ENCODE data around the gene KBTBD7. TPM values are rescaled to one million over a fixed set of nuclear protein-coding genes. Genes with fewer than 3 reads are reported as not detected.
A peak's percentile ranks its signal among the peaks of the same experiment; 100 is the strongest.

Gene KBTBD7
- total RNA-seq, 1 experiment from 2014 or later = 13.3 TPM

DNA sequence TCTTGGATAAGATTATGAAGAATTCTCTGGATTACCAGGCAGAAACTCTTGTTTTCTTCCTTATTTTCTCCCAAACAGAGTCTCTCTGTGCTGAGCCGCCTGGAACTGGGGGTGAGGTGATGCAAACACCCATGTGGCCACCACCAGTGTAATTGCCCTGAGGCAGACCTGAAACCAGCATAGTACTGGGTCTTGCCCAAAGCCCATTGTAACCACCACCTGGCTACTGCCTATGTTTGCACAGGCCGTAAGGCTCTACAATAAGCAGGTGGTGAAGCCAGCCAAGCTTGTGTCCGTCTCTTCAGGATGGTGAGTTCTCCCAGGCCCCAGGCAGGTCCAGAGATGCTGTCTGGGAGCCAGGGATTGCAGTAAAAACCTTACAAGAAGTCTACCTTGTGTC is 18.9 kb upstream of the KBTBD7 start:
- H3K4me3 ChIP-seq (ENCODE audit: insufficient read depth, low read depth, low read length) = no peak overlapping the region
- no peak for DNase-seq
- no peaks in the 10 kb centered on the region for H3K36me3 ChIP-seq (replicated peaks; ENCODE audit: control insufficient read depth, insufficient read depth, low read length)
- no peaks in the 10 kb centered on the region for H3K27me3 ChIP-seq (ENCODE audit: control insufficient read depth, insufficient read depth, low read length)

DNA sequence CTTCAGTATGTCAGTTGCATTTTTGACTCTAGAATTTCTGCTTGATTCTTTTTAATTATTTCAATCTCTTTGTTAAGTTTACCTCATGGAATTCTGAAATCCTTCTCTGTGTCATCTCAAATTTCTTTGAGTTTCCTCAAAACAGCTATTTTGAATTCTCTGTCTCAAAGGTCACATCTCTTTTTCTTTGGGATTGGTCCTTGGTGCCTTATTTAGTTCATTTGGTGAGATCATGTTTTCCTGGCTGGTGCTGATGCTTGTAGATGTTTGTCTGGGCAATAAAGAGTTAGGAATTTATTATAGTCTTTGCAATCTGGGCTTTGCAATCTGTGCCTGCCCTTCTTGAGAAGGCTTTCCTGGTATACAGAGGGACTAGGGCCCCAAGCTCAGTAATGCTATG is 18.5 kb upstream of the KBTBD7 start:
- Histone ChIP-seq H3K27me3 (ENCODE audit: control insufficient read depth, insufficient read depth, low read length) (no peaks in the 10 kb centered on the region), H3K36me3 (replicated peaks; ENCODE audit: control insufficient read depth, insufficient read depth, low read length) (no peaks in the 10 kb centered on the region), H3K4me3 (ENCODE audit: insufficient read depth, low read depth, low read length) (no peak overlapping the region)
- DNase-seq = no peak

DNA sequence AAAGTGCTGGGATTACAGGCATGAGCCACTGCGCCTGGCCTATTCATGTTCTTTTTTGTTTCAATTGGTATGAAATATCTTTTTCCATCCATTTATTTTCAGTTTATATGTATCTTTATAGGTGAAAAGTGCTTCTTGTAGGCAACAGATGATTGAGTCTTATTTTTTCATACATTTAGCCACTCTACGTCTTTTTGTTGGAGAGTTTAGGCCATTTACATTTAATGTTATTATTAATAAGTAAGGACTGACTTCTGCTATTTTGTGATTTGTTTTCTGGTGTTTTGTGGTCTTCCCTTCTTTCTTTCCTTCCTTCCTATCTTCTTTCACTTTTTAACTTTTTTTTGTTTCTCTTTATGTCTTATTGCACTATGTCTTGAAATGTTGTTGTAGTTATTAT is 16.7 kb upstream of the KBTBD7 start:
- Histone ChIP-seq H3K27me3 (ENCODE audit: control insufficient read depth, insufficient read depth, low read length) (no peaks in the 10 kb centered on the region), H3K4me3 (ENCODE audit: insufficient read depth, low read depth, low read length) (no peak overlapping the region), H3K36me3 (replicated peaks; ENCODE audit: control insufficient read depth, insufficient read depth, low read length) (no peaks in the 10 kb centered on the region)
- no peak for DNase-seq

DNA sequence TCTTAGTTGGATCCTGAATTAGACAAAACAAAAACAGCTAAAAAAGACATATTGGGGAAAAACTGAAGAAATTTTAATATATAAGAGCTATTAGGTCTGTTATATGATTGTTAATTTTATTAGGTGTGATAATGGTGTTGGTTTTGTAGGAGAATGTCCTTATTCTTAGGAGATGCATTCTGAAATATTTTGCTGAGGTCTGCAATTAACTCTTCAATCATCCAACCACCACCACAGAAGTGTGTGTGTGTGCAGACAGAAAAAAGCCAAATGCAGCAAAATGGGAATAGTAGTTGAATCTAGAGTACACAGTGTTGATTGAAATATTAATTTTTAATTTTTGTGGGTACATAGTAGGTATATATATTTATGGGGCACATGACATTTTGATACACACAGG is 12.1 kb upstream of the KBTBD7 start:
- Histone ChIP-seq H3K27me3 (ENCODE audit: control insufficient read depth, insufficient read depth, low read length) (no peaks in the 10 kb centered on the region), H3K36me3 (replicated peaks; ENCODE audit: control insufficient read depth, insufficient read depth, low read length) (no peaks in the 10 kb centered on the region), H3K4me3 (ENCODE audit: insufficient read depth, low read depth, low read length) (no peak overlapping the region)
- DNase-seq = no peak

DNA sequence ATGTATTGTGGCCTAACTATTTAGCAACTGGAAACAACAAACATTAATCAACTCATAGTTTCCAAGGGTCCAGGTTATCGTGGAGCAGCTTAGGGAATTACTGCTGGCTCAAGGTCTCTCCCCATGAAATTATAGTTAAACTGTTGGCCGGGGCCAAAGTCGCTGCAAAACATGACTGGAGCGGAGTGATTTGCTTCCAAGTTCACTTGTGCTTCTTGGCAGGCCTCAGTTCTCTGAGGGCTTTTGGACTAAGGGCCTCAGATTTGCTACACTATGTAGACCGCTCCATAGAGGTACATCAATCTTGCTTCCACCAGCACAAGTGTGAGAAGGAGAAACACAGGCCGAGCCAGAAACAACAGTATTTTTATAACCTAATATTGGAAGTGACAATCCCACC is 9.4 kb upstream of the KBTBD7 start:
- Histone ChIP-seq H3K27me3 (ENCODE audit: control insufficient read depth, insufficient read depth, low read length) (no peaks in the 10 kb centered on the region), H3K36me3 (replicated peaks; ENCODE audit: control insufficient read depth, insufficient read depth, low read length) (no peaks in the 10 kb centered on the region), H3K4me3 (ENCODE audit: insufficient read depth, low read depth, low read length) (no peak overlapping the region)
- DNase-seq = no peak

DNA sequence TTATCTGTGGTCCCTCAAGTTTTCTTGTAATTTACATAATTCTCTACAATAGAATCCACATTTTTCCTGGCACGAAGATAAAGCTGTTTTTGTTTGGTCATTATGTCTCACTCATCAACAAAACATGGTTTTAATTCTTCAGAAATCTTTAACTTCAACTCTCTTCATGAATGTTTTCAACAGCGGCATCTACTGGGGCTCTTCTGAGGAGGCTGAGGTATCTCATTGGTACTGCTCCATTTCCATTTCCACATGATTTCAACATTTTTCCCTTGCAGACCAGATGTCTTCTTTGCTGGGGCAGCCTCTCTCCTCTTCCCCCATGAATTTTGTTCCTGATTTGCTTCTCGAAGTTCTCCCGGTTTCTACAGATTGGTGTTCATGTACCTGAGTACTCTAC is 5.8 kb upstream of the KBTBD7 start:
- no peaks in the 10 kb centered on the region for H3K36me3 ChIP-seq (replicated peaks; ENCODE audit: control insufficient read depth, insufficient read depth, low read length)
- no peak overlapping the region for H3K4me3 ChIP-seq (ENCODE audit: insufficient read depth, low read depth, low read length)
- DNase-seq = no peak
- no peaks in the 10 kb centered on the region for H3K27me3 ChIP-seq (ENCODE audit: control insufficient read depth, insufficient read depth, low read length)

DNA sequence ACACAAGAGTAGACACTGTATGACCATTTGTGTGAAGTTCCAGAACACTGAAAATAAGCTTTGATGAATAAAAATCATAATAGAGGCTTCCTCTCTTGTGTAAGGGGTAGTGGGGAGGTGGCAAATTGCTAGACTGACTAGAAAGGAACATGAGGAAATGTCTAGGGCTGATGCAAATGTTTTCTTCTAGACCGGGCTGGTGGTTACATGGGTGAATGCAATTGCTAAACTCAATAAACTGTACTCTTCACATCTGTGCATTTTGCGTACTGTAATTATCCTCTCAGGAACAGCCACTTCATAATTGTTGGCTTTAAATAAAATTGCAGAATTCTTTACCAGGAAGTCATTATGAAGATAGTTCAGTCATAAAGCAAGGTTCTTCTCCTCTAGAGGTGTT is 5.2 kb upstream of the KBTBD7 start:
- Histone ChIP-seq H3K4me3 (ENCODE audit: insufficient read depth, low read depth, low read length) (no peak overlapping the region), H3K36me3 (replicated peaks; ENCODE audit: control insufficient read depth, insufficient read depth, low read length) (no peaks in the 10 kb centered on the region), H3K27me3 (ENCODE audit: control insufficient read depth, insufficient read depth, low read length) (no peaks in the 10 kb centered on the region)
- no peak for DNase-seq

DNA sequence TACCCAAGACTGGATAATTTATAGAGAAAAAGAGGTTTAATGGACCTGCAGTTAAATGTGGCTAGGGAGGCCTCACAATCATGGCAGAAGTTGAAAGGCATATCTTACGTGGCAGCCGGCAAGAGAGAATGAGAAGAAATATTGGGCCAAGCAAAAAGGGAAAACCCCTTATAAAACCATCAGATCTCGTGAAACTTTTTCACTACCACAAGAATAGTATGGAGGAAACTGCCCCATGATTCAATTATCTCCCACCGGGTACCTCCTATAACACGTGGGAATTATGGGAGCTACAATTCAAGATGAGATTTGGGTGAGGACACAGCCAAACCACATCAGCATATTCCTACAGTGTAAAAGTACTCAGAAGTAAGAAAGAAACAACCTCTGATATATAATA is 4.7 kb upstream of the KBTBD7 start:
- H3K4me3 ChIP-seq (ENCODE audit: insufficient read depth, low read depth, low read length) = no peak overlapping the region
- no peak for DNase-seq
- no peaks in the 10 kb centered on the region for H3K36me3 ChIP-seq (replicated peaks; ENCODE audit: control insufficient read depth, insufficient read depth, low read length)
- no peaks in the 10 kb centered on the region for H3K27me3 ChIP-seq (ENCODE audit: control insufficient read depth, insufficient read depth, low read length)

DNA sequence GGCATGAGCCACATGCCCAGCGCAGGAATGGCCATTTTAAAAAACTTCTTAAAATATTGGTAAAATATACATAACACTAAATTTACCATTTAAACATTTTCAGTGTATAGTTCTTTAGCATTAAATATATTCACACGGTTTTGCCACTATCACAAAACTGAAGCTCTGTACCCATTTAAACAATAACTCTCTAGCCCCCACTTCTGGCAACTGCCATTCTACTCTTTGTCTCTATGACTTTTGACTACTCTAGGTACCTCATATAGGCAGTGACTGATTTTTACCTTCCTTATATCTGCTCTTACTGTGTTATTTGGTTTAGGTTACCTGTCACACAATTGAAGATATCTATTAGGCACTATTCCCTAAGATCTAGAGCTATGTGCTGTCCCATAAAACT is 2.3 kb upstream of the KBTBD7 start:
- Histone ChIP-seq H3K4me3 (ENCODE audit: insufficient read depth, low read depth, low read length) (no peak overlapping the region), H3K27me3 (ENCODE audit: control insufficient read depth, insufficient read depth, low read length) (no peaks in the 10 kb centered on the region), H3K36me3 (replicated peaks; ENCODE audit: control insufficient read depth, insufficient read depth, low read length) (no peaks in the 10 kb centered on the region; the same call in 1 of the 2 replicates)
- peak; percentile 10 for DNase-seq

DNA sequence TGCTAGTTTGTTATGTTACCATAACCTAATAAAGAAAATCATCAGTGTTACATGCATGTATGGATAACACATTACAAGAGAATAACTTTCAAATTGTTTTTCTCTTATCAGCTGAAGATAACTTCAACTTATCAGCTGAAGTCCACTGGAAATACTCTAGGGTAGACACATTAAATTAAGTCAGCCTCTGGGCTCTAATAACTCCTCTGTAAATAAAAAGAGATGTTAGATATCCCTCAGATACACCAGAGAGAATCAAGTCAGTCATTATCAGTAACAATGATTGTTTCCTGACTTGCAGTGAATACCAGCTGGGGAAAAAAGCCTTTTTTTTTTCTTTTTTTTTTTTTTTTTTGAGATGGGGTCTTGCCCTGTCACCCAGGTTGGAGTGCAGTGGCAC is 1.6 kb upstream of the KBTBD7 start:
- H3K4me3 ChIP-seq (ENCODE audit: insufficient read depth, low read depth, low read length) = no peak overlapping the region
- no peaks in the 10 kb centered on the region for H3K27me3 ChIP-seq (ENCODE audit: control insufficient read depth, insufficient read depth, low read length)
- DNase-seq = no peak
- H3K36me3 ChIP-seq (replicated peaks; ENCODE audit: control insufficient read depth, insufficient read depth, low read length) = no peaks in the 10 kb centered on the region; the same call in 1 of the 2 replicates

DNA sequence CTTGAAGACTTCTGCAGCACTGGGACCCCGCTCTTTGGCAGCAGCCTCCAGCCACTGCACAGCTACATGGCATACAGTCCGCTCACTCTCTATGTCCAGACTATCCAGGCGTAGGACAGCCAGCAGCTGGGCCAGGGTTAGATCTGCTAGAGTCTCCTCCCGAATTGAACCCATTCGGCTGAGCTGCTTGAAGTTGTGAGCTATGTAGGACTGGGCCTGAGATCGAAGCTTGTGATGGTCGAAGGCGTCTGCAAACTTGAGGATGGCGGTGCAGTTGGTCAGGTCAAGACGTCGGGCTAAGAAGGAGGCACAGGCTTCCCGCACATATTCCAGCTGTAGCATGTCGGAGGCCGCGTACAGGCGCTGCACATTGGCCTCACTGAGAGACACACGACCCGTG is 900 bp downstream of the KBTBD7 start:
- H3K4me3 ChIP-seq (ENCODE audit: insufficient read depth, low read depth, low read length) = no peak overlapping the region
- no peak for DNase-seq
- H3K27me3 ChIP-seq (ENCODE audit: control insufficient read depth, insufficient read depth, low read length) = no peaks in the 10 kb centered on the region
- H3K36me3 ChIP-seq (replicated peaks; ENCODE audit: control insufficient read depth, insufficient read depth, low read length) = no peaks in the 10 kb centered on the region; the same call in 1 of the 2 replicates

DNA sequence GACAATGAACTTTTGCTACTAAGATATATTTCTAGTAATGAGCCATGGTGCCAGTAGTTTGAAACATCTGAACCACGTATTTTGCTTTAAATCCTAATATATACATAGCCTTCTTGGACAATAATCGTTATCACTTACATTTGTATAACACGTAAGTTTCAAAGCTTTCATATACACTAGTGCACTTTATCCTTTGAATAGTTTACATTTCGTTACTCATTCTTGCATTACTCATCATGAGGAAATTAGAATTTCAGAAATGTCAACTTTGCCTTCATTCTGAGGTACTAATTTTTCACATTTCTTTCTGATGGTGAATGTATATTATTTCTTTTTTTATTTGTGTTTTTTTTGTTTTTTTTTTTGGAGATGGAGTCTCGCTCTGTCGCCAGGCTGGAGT is 5.8 kb downstream of the KBTBD7 start:
- no peak overlapping the region for H3K4me3 ChIP-seq (ENCODE audit: insufficient read depth, low read depth, low read length)
- no peaks in the 10 kb centered on the region; the same call in 1 of the 2 replicates for H3K36me3 ChIP-seq (replicated peaks; ENCODE audit: control insufficient read depth, insufficient read depth, low read length)
- DNase-seq = no peak
- no peaks in the 10 kb centered on the region for H3K27me3 ChIP-seq (ENCODE audit: control insufficient read depth, insufficient read depth, low read length)

DNA sequence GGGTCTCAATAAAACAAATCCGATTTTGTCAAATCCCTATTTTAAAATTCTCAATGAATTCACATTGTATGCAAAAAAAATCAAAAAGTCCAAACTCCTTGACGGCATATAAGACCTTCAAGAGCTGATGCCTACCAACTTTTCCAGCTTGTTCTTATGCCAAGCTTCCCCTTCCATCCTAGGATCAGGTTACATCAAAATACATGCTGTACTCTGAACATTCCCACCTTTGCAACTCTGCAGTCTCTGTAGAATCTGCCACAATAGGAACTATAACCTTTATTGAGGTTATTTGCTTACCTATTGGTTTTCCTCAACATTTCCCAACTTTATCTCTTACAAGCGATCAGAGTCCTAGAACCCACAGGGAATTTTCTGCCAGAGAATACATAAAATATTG is 7.9 kb downstream of the KBTBD7 start:
- DNase-seq = no peak
- Histone ChIP-seq H3K36me3 (replicated peaks; ENCODE audit: control insufficient read depth, insufficient read depth, low read length) (no peaks in the 10 kb centered on the region; the same call in 1 of the 2 replicates), H3K27me3 (ENCODE audit: control insufficient read depth, insufficient read depth, low read length) (no peaks in the 10 kb centered on the region), H3K4me3 (ENCODE audit: insufficient read depth, low read depth, low read length) (no peak overlapping the region)

DNA sequence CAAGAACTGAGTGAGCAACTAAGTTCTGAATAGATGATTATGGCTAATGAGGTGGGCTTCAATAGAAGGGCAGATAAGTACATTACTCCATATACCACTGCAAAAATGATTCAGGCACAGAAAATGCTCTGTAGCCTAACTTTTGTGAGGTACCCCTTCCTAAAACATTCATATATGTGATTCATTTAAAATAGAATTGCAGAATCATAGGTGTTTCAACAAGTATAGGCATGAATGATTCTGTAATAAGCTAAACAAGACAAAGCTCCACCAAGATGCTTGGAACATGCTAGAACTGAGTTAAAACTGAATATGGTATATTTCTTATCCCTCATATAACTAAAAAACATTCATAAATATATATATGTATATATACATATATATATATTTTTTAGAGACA is 12.1 kb downstream of the KBTBD7 start:
- DNase-seq = no peak
- no peaks in the 10 kb centered on the region for H3K36me3 ChIP-seq (replicated peaks; ENCODE audit: control insufficient read depth, insufficient read depth, low read length)
- H3K27me3 ChIP-seq (ENCODE audit: control insufficient read depth, insufficient read depth, low read length) = no peaks in the 10 kb centered on the region
- no peak overlapping the region for H3K4me3 ChIP-seq (ENCODE audit: insufficient read depth, low read depth, low read length)

DNA sequence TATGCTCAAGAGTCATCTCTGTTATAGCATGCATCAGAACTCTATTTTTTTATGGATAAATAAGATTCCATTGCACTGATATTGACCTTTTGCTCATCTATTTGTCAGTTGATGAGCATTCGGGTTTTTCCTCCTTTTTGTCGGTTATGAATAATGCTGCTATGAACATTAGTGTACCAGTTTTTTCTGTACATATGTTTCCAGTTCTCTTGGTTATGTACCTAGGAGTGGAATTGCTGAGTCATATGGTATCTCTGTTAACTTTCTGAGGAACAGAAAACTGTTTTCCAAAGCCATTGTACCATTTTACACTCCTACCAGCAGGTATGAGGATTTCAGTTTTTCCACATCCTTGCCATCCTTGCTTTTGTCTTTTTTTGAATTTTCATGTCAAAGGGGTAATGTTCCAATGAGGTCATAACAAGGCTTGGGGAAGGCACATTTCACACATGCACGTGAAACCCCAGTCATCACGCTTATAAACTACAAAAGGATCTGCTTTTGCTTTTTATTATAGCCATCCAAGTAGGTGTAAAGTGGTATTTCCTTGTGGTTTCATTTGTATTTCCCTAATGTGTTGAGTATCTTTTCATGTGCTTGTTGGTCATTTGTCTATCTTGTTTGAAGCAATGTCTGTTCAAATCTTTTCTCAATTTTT is 14.6 kb downstream of the KBTBD7 start:
- DNase-seq = no peak
- Histone ChIP-seq H3K27me3 (ENCODE audit: control insufficient read depth, insufficient read depth, low read length) (no peaks in the 10 kb centered on the region), H3K36me3 (replicated peaks; ENCODE audit: control insufficient read depth, insufficient read depth, low read length) (no peaks in the 10 kb centered on the region)

DNA sequence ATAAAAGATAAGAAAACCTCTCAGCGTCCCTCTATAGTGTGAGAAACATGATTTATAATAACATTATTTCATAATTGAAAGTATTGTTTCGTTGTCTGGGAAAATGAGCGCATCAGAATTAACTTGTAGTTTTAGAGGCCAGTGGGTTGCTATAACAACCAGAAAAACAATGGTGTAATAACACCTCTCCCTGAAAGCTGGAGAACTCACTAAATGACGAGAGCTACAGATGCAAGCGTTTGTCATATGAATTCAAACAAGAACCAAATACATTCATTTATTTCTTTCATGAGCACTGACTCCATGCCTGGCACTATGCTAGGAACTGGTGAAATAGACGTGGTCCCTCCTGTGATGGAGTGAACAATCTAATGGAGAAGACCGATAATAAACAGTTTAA is 16.3 kb downstream of the KBTBD7 start:
- H3K36me3 ChIP-seq (replicated peaks; ENCODE audit: control insufficient read depth, insufficient read depth, low read length) = no peaks in the 10 kb centered on the region
- no peaks in the 10 kb centered on the region for H3K27me3 ChIP-seq (ENCODE audit: control insufficient read depth, insufficient read depth, low read length)
- H3K4me3 ChIP-seq (ENCODE audit: insufficient read depth, low read depth, low read length) = no peak overlapping the region
- no peak for DNase-seq

More for the DNA sequence above, 14.6 kb downstream of the KBTBD7 start:
- no peak overlapping the region for H3K4me3 ChIP-seq (ENCODE audit: insufficient read depth, low read depth, low read length)
